Stimulated activated CD4-positive, alpha-beta T cell treated with anti-CD3 and anti-CD28 coated beads, TNF-alpha, amount 100 ng/mL, for 24 hours (primary cell): Measurements from ENCODE around the gene PLBD2.

Source experiments
- DNase-seq, 3 experiments: peaks; one replicate each; pipeline ENCODE4 v3.0.0-alpha.2; 2020; ENCODE audit warnings: low read depth in 3 of 3

The PLBD2 gene

DNA sequence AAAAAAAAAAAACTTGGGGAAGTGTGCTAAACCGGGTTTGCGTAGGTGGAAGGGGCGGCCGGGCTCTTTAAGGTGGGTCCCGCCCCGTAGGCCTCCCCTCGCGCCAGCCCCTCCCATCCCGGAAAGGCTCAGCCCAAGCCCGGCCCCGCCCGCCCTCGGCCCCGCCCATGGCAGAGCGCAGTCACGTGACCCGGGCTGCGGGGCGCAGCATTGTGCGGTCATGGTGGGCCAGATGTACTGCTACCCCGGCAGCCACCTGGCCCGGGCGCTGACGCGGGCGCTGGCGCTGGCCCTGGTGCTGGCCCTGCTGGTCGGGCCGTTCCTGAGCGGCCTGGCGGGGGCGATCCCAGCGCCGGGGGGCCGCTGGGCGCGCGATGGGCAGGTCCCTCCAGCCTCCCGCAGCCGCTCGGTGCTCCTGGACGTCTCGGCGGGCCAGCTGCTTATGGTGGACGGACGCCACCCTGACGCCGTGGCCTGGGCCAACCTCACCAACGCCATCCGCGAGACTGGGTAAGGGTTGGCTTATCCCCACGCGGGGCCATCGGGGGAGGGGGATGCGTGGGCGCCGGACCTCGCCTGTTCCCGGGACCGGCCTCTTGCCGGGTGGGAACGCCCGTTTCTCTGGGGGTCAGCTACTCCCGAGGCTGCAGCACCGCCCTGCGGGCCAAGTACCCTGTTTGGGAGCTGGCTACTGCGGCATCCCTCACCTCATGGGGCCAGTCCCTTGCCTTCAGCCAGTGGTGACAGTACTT lies at the start of gene PLBD2:
Gene PLBD2, plus strand, starts transcription at position 207 of the 752 bp plus-strand sequence. Its CDS starts 14 bp downstream, at position 221.
- DNase-seq, result peak; percentile 85 to 94 (median 91)

DNA sequence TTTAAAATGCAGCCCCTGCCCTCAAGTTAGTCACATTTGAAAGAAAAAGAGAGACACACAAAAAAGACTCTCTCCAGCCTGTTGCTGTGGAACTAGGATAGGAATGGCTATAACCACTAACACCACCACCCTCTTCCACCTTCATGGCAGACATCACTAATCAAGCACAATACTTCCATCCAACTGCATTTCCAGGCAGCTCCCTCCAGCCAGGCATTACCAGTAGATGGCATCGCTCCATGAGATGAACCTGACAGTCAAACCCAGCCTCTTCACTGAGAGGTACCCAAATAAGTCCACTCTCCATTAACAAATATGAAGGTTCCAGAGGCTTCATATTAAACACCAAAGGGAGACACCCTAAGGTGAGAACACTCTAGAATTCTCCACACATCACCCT lies 47.9 kb upstream of the PLBD2 start:
- DNase-seq, result no peak

DNA sequence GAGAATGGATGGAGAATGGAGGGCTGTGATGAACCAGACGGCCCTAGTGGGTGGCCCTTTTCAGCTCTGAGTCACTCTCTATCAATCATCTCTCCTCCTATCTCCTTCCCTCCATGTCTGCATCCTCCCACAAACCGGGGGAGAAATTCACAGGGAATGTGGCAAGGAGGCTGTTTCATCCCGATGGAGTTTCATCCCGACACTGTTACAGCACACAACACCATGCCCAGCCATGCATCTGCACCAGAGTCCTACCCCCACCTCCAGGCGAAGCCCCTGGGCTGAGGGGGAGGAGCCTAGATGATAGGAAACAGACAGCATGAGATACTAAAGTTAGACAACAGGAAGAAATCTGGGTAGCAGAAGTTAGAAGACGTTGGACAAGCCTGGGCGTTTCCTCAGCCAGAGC lies 44.3 kb upstream of the PLBD2 start:
- DNase-seq, result no peak

GRCh38 chr12:113315358-113315757 lies 43.0 kb upstream of the PLBD2 start:
- DNase-seq, result no peak

DNA sequence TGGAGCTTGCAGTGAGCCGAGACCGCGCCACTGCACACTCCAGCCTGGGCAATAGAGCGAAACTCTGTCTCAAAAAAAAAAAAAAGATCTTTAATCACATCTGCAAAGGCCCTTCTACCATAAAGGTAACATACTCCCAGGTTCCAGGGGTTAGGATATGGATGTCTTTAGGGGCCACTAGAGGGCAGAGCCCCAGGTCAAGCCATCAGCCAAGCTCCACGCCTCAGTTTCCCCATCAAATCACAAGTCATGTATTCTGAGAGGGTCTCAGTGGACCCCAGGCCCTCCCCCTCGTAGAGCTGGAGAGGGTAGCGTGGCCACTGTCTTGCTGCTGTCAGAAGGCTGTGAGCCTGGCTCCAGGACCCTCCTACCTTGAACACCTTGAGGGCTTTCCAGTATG lies 42.2 kb upstream of the PLBD2 start:
- DNase-seq, result no peak

DNA sequence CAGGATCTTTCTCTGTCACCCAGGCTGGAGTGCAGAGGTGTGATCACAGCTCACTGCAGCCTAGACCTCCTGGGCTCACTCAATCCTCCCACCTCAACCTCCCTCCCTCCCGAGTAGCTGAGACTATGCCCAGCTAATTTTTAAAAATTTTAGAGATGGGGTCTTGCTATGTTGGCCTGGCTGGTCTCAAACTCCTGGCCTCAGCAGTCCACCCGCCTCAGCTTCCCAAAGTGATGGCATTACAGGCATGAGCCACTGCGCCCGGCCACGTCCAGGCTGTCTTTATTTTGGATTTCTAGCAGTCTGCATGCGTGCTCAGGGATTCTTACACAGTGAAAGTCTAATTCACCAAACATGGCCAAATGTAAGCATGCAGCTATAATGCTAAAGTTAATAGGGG lies 41.3 kb upstream of the PLBD2 start:
- no peak for DNase-seq

DNA sequence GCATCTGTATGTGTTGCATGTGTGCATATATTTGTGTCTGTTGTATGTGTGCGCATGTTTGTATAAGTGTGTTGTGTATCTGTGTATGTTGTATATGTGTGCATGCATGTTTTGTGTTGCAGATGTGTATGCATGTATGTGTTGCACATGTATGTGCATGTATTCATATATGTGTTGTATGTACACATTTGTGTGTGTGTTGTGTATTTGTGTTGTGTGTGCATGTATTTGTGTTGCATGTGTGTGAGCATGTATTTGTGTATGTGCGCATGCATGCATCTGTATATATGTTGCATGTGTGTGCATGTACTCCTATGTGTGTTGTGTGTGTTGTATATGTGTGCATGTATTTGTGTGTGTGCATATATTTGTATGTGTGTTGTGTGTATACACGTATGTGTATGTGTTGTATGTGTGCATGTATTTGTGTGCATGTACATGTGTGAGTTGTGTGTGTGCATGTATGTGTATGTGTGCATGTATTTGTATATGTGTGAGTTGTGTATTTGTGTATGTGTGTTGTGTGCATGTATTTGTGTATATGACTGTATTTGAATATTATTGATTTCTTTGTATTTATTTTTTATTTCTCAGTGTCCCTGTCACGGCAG lies 40.2 kb upstream of the PLBD2 start:
- DNase-seq, result no peak

GRCh38 chr12:113318900-113319628 lies 39.3 kb upstream of the PLBD2 start:
- no peak for DNase-seq

DNA sequence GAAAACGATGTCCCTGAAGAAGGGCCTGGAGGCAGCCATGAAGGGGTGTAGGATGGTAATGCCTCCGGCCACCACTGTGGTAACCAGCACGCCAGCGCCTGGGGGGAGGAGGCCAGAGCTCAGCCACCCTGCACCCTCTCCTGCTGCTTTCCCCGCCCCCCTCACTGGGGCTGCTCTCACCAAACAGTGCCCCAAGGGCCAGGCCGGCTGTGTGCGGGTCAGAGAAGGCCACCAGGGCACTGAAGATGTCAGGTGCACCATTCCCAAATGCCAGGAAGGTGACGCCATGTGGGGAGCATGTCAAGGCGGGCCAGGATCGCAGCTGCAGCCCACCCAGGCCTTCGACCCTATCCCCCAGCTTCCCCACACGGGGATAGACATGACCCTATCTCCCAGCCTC lies 38.0 kb upstream of the PLBD2 start:
- DNase-seq, result no peak

- DNase-seq, result no peak
Observed at GRCh38 chr12:113322343-113322742, 36.0 kb upstream of the PLBD2 start.

DNA sequence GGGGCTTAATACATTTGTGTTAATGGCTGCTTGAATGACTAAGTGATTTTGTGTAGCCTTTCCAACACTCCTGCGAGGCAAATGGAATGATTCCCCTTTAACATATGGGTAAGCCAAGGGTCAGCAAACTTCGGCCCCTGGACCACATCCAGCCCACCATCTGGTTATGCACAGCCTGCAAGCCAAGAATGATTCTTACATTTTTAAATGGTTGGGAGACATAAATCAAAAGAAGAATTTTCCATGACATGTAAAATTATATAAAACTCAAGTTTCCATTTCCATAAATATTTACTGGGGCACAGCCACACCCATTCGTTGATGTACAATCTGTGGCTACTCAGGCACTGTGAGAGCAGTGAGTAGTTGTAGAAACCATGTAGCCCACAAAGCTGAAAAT lies 32.5 kb upstream of the PLBD2 start:
- no peak for DNase-seq

DNA sequence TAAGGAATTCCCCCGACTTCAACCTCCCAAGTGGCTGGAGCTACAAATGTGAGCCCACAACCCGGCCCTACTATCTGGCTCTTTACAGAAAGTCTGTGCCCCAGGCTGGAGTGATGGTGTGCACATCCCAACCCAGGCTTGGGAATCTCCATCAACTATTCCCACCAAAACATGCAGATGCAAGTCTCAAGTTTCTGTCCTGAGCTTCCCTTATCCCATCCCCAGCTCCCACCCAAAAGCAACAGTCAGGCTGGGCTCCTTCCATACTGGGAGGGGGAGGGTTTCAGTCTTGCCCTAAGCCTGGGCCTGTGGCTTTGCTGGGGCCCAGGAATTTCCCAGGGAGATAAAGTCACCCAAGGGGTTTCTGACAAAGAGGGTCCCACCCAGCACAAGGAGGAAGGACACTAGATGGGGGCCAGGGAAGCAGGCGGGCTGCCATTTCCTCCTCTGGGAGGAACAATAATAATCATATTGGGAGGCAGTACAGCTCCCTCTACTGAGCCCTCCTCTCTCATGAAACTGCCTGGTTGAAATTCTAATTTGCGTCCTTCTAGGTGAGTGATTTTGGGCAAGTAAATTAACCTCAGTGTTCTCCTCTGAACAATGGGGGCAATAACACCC lies 31.5 kb upstream of the PLBD2 start:
- DNase-seq, result no peak

DNA sequence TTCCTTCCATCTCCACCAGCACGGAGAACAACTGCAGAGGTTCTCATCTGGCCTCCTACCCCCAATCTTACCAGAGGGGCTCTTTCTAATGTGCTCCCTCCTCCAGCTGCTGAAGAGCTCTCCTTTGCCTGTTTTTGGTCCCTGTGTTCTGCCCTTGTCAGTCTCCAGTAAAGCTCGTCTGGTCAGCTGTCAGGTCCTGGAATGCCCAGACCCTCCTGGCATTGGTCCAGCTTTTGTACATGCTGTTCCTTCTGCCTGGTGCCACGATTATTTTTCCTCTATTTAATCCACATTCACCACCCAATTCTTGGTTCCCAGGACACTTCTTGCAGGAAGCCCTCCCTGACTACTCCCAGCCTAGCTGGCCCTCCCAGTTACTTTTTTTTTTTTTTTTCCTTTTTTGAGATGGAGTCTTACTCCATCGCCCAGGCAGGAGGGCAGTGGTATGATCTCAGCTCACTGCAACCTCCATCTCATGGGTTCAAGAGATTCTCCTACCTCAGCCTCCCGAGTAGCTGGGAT lies 30.0 kb upstream of the PLBD2 start:
- DNase-seq, result no peak

- DNase-seq, result no peak
Observed at GRCh38 chr12:113329022-113329790, 29.2 kb upstream of the PLBD2 start.

DNA sequence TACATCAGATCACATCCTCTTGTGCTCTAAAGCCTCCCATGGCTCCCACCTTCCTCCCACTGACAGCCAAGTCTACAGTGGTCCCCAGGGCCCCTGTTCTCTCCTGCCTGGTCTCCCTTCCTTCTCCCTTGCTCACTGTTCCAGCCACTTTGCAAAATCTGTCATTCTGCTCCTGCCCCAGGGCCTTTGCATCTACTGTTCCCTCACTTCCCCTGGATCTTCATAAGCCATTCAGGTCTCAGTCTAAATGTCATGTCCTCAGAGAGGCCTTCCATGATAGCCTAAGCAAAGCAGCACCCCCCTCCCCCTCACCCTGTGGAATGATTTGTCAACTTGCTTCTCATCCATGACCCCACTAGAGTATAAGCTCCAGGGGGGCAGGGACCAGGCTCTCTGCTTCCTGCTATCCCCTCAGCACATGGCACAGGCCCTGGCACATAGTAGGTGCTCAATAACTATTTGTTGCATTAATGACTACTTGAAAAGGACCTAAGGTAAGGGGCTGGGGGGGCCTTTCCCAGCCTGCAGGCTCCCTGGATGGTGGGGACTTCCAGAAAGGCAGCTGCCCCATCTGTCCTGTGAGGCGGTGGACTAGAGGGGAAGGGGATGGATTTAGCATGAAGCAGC lies 28.5 kb upstream of the PLBD2 start:
- no peak for DNase-seq

DNA sequence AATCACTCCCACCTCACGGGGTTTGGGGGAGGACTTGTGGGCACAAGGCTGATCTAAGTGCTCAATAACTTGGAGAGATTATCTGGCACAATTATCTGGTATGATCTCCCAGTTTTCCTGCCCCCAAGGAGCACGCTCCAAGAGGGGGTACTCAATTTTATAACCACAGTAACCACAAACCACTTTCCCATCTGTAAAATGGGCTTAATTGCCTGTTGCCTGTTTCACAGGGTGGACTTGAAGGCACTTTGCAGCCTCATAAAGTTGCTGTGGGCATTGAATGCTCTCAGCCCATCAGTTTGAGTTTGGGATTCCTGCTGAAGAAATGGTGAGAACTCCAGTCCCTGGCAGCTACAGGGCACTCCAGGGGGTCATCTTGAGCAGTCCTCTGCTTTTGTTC lies 27.9 kb upstream of the PLBD2 start:
- DNase-seq, result no peak

GRCh38 chr12:113332688-113333417 lies 25.5 kb upstream of the PLBD2 start:
- DNase-seq, result no peak

- no peak for DNase-seq
Observed at GRCh38 chr12:113333418-113333750, 25.0 kb upstream of the PLBD2 start.

DNA sequence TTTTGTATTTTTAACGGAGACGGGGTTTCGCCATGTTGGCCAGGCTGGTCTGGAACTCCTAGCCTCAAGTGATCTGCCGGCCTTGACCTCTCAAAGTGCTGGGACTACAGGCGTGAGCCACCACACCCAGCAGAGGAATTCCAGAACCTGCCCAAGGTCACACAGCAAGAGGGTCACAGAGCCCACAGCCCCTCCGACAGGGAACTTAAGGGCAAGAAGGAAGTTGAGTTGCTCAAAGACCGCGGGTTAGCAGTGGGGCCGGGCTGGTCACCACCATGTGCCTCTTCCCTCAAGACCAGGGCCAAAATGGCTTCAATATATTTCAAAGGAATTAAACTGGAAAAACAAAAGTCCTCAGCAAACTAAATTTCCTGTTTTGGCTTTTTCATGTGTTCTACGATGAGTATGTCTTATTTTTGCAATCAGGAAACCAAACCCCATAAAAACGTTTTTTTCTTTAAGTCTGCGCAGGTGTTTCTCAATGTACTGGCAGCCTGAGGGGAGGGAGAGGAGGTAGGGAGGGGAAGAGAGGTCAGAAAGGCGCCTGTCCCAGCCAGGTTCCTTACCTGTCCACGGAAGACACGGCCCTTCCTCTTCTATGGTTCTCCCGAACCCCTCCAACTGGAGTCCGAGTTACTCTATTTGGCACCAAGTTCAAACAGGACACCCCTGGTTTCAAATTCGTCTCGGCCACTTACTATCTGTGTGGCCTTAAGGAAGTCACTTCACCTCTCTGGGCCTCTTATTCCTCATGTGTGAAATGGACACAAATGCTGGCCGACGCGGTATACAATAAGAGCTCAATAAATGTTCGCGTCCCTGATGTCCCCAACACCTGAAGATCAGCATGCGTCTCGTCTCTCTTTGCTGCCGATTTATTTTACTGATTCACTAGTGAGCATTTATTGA lies 24.3 kb upstream of the PLBD2 start:
- DNase-seq, result no peak
